Measurements from ENCODE around the gene C1orf159.

DNA sequence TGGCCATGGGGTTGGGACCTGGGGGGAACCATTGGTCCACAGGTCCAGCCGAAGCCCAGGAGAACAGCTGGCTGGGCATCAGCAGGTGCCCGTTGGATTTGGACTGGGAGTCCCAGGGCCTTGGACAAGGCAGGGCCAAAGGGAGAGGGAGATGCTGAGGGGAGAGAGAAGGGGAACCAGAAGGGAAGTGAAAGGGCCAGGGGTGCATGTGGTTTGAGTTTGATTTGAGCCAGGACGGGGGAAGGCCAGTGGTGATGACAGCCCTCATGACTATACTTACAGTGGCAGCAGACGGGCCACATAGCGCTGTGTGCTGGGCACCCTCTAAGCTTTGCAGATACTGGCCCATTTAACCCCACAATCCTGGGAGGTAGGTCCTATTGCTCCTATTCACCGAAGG, 77.2 kb downstream of the C1orf159 start:
- TF ChIP-seq GATA3 (IDR thresholded peaks at IDR 0.05; ENCODE audit: low read depth, low read length) (no peak), GATA2 (IDR thresholded peaks at IDR 0.05; ENCODE audit: low read depth, low read length) (no peak)

All from SH-SY5Y (cell line).